Motor neuron (in vitro differentiated cells): ENCODE measurements around the gene ABHD12B. TPM values are rescaled to one million over a fixed set of nuclear protein-coding genes. Genes with fewer than 3 reads are reported as not detected.

Experiments
- ATAC-seq, 8 experiments: fragments of 200-7000 bp; cut with Tn5 transposase; replicated peaks in 6 of 8; 2 replicates each; pipeline ENCODE4 v1.8.0; 2021; ENCODE audit warnings: mild to moderate bottlenecking in 8 of 8, moderate library complexity in 8 of 8
- H3K27ac ChIP-seq, 2 donors: fragments of 250-450 bp; sonication (Bioruptor Pico); 2 replicates each; pipeline ENCODE4 v1.9.0; 2021; ENCODE audit warnings: antibody characterized with exemption in 2 of 2, mild to moderate bottlenecking in 2 of 2, moderate library complexity in 1 of 2
- H3K4me1 ChIP-seq, 2 donors: fragments of 250-450 bp; sonication (Bioruptor Pico); replicated peaks in 1 of 2; 2 replicates each; pipeline ENCODE4 v1.6.1; 2021; ENCODE audit warnings: antibody characterized with exemption in 2 of 2, mild to moderate bottlenecking in 2 of 2, moderate library complexity in 1 of 2
- H3K4me3 ChIP-seq, 5 donors: fragments of 250-450 bp; sonication (Bioruptor Pico); 2 replicates each; pipeline ENCODE4 v1.9.0; 2021; ENCODE audit warnings: antibody characterized with exemption in 5 of 5, mild to moderate bottlenecking in 5 of 5, moderate library complexity in 4 of 5
- WGBS, 10 experiments: fragments of 450-650 bp; shearing (Covaris generic); methylation state at CpG; one replicate each; pipeline ENCODE4 v1.0.0; 2022; 5-methylcytosine and 5-hydroxymethylcytosine counted together
- in situ Hi-C, 9 experiments: fragments of 400-800 bp; cut with MboI; loops; one replicate each; pipeline ENCODE4 v1.15.0; 2021; ENCODE audit warnings: low sequenced_read_pairs in 9 of 9, low pct_unique_long_range_greater_than_20kb in 2 of 9; ENCODE audit not compliant: unreplicated experiment in 9 of 9
- total RNA-seq, 8 experiments: library from RNA; unstranded; fragments of 300-600 nt; gene quantifications; 2 replicates each; pipeline versions ENCODE4 v1.2.3 to v1.2.4, GENCODE V29; 2022

Gene ABHD12B
- total RNA-seq, 8 experiments from 2014 or later: 0.36 to 3.6 (median 0.80) TPM; not detected in 2

DNA sequence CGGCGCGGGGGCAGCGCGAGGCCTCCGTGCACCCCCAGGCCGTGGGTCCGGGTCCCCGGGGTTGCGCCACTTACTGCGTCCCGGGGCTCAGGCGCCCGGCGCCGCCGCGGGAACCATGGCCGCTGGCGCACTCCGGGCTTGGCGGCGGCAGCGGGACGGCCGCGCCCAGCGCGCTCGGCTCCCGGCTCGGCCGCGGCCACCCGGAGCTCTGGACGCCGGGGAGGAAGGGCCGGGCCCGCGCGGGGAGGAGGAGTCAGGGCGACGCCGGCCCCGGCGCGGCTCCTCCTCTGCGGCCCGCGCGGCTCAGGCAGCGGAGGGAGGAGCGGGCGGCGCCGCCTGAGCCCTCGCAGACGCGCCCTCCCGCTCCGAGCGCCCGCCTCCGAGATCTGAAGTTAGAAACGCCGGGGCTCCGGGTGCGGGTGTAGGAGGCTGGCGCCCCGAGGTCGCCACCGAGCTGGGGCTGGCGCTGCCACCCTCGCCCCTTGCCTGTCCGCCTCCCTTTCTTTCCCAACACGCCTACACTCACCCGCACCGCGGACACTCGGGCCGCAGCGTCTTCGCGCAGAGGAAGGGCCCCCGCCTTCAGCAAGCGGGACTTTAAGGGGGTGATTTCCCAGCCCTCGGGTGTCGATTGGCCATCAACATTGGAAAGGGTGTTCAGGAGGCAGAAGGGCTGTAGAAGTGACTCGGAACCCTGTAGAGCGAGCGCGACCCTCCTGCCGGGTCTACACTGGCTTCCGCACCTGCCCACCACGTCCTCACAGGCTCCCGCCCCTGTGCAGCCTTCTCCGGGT is 40.7 kb upstream of the ABHD12B start, which contains the start of gene NIN:
Gene NIN (minus strand): TSS at position 231 of the 794 bp plus-strand sequence. CDS start 9,106 bp downstream, outside the sequence.
- 0% methylated on average over 2 to 9 of the region's 97 CpGs; no CpG with 5 or more reads in 6 of the 10 experiments for WGBS, 10 experiments
- in situ Hi-C loops: no loop called here
- peak within 1 kb of the TSS; percentile 94 to 96 for H3K27ac ChIP-seq
- H3K4me3 ChIP-seq: peak within 1 kb of the TSS; percentile 56 to 97 (median 96)
- H3K4me1 ChIP-seq: peaks cover 26 to 34% of the 10 kb centered on the region in 2 donors
- peak; percentile 71 to 94 (median 83) for ATAC-seq

- no peak for ATAC-seq
- Histone ChIP-seq H3K4me3 (peak overlapping the region; percentile 56 to 97 (median 96)), H3K4me1 (peaks cover 20 to 27% of the 10 kb centered on the region in 2 donors), H3K27ac (peak overlapping the region; percentile 94 to 96)
- in situ Hi-C loops: no loop called here
- WGBS, 10 experiments: 0 to 83% (median 20%) methylated on average over 1 to 9 of the region's 10 CpGs; no CpG with 5 or more reads in 3 of the 10 experiments
Measured at GRCh38 chr14:50831726-50832168, 40.1 kb upstream of the ABHD12B start.

DNA sequence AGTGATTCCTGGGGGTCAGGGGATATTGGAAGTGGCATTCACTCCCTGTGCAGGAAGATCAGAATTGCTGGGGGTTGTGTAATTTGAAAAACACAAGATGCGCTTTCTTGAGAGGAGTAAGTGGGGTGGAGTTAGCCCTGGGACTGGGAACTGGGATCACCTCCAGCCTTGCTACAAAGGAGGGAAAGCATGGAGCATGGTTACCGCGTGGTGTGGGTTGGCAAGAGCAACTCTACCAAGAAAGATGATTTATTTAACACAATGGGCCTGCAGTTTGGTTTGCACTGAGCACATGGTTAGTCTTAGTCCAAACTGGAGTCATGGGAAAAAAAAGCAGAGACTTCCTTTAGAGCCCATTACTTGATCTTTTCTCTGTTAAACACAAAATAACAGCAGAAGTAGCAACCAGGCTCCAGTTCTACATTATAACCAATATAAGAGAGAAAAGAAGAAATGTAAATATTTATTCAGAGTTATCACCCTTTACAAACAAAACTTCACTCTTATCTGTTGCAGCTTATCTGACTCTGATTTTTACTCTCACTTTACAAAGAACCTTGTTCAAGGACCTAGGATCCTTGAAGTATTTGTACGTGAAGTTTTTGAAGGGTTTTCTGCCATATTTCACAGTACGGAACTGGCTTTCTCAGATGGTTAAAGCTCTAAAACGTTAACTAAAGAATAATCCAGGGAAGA is 38.8 kb upstream of the ABHD12B start:
- no peak overlapping the region for H3K27ac ChIP-seq
- ATAC-seq: no peak
- WGBS, 10 experiments: 72 to 96% (median 83%) methylated on average over 3 to 6 of the region's 6 CpGs
- in situ Hi-C loops: no loop called here
- H3K4me1 ChIP-seq: peaks cover 11 to 16% of the 10 kb centered on the region in 2 donors
- no peak overlapping the region for H3K4me3 ChIP-seq

DNA sequence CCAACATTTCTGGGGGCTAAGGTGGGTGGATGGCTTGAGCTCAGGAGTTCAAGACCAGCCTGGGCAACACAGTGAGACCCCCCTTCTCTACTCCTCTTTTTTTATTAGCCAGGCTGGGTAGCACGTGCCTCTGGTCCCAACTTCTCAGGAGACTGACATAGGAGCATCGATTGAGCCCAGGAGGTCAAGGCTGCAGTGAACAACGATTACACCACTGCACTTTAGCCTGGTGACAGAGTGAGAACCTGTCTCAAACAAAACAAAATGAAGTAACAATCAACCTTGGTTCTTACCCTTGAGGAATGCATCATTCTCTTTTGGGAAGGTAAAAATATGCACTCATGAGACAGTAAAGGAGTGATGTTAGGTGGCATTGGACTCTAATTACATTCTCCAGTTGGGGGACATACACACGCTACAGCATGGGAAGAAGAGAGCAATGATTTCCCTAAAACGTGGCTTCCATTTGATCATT is 37.0 kb upstream of the ABHD12B start:
- WGBS, 10 experiments: 0 to 100% (median 79%) methylated on average over 1 to 5 of the region's 5 CpGs; no CpG with 5 or more reads in 2 of the 10 experiments
- Histone ChIP-seq H3K27ac (no peak overlapping the region), H3K4me1 (peaks cover 11 to 13% of the 10 kb centered on the region in 2 donors), H3K4me3 (no peak overlapping the region)
- in situ Hi-C loops: no loop called here
- no peak for ATAC-seq

- peaks cover 11 to 13% of the 10 kb centered on the region in 2 donors for H3K4me1 ChIP-seq
- H3K27ac ChIP-seq: no peak overlapping the region
- no peak overlapping the region for H3K4me3 ChIP-seq
- in situ Hi-C loops: no loop called here
- no peak for ATAC-seq
- 20 to 86% (median 40%) methylated on average over 1 of the region's 2 CpGs; no CpG with 5 or more reads in 7 of the 10 experiments for WGBS, 10 experiments
Measured at GRCh38 chr14:50835280-50835679, 36.6 kb upstream of the ABHD12B start.

DNA sequence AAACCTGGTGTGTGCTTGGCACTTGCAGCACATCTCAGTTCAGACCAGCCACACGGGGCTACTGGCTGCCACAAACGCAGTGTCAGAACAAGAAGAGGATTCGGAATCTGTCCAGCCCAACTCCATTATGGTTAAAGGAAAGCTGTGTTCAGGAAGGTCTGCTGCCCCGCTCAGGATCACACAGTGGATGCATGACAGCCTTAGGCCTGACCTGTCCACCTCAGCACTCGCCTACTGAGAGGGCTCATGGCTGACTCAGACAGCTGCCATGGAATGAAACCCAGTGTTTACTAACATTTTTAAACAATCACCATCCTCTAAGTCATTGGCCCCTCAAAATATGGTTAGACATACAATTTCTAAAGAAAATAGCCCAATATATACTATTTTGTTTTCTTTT is 35.3 kb upstream of the ABHD12B start:
- peak in 2 of 8 experiments; percentile 62 to 67 for ATAC-seq
- Histone ChIP-seq H3K4me3 (no peak overlapping the region), H3K27ac (no peak overlapping the region), H3K4me1 (peaks cover 11 to 13% of the 10 kb centered on the region in 2 donors)
- 55 to 92% (median 80%) methylated on average over 1 to 5 of the region's 5 CpGs for WGBS, 10 experiments
- in situ Hi-C loops: no loop called here

DNA sequence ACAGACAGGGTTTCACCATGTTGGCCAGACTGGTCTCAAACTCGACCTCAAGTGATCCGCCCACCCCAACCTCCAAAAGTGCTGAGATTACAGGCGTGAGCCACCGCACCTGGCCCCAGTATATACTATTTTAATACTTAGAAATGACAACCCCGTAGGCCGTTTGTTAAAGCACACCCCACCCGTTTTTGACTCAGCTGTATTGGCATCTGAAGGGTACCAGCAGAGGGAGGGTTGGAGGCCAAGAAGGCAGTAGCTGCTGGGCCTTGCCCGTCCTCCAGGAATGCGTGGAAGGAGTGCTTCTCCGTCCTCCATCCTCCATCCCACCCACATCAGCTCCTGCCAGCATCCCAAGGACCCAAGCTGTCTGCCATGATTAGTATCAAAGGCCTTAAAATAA is 34.6 kb upstream of the ABHD12B start:
- Histone ChIP-seq H3K27ac (no peak overlapping the region), H3K4me1 (peaks cover 5 to 8% of the 10 kb centered on the region in 2 donors), H3K4me3 (no peak overlapping the region)
- no peak for ATAC-seq
- in situ Hi-C loops: no loop called here
- 60 to 100% (median 94%) methylated on average over 1 to 7 of the region's 10 CpGs; no CpG with 5 or more reads in 2 of the 10 experiments for WGBS, 10 experiments

DNA sequence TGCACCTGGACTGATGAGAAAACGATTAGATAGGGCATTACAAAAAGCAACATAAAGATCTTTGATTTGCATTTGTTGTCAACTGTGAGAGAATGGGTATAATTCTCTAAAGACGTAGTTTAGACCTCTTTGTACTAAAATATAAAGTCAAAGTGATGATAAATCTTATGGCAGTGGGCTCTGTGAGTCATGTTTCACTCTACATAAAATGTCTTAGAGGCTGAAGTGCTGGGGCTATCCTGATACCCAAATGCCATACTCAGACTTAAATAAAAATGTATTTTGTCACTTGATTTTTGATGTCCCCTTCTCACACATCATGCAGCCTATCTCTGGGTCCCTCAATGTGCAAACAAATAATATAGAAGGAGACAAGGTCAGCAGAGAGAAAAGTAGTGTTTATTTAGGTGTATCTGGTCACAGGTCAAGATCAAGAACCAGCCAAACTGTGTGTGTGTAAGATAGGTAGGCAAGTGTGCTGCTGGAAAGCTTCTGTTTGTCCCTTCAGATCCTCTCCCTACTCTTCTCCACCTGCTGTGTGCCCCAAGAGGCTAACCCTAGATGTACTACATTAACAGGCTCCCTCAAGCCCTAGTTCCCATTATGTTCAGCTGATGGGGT is 33.9 kb upstream of the ABHD12B start:
- peaks cover 0 to under 1% of the 10 kb centered on the region in 2 donors for H3K4me1 ChIP-seq
- H3K4me3 ChIP-seq: no peak overlapping the region
- no peak for ATAC-seq
- no peak overlapping the region for H3K27ac ChIP-seq
- in situ Hi-C loops: no loop called here
- 39 to 100% (median 61%) methylated on average over 1 to 2 of the region's 2 CpGs; no CpG with 5 or more reads in 1 of the 10 experiments for WGBS, 10 experiments

DNA sequence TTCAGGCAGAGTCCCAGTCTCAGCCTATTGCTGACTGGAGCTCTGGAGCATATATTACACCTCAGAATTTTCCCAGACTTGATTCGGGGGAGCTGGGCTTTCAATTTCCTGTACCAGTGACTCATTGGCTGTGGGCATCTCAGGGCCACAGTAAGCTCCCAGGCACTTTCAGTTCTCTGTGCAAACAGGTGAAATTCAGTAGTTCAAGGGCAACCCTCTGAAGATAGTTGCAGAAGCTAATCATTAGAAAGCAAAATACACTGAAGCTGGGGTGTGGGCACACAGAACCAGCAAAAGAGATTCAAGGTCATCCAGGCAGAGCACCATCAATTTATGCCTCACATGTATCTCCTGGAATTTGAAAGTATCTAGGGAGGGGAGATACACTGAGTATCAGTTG is 32.8 kb upstream of the ABHD12B start:
- Histone ChIP-seq H3K4me3 (no peak overlapping the region), H3K4me1 (no peaks in the 10 kb centered on the region), H3K27ac (no peak overlapping the region)
- in situ Hi-C loops: no loop called here
- no peak for ATAC-seq
- WGBS, 10 experiments: 14 to 86% (median 52%) methylated on average over 1 of the region's 1 CpG; no CpG with 5 or more reads in 6 of the 10 experiments

GRCh38 chr14:50839691-50840090 is 32.2 kb upstream of the ABHD12B start:
- ATAC-seq: no peak
- 30 to 100% (median 87%) methylated on average over 2 to 5 of the region's 5 CpGs; no CpG with 5 or more reads in 1 of the 10 experiments for WGBS, 10 experiments
- Histone ChIP-seq H3K27ac (no peak overlapping the region), H3K4me3 (no peak overlapping the region), H3K4me1 (no peaks in the 10 kb centered on the region)
- in situ Hi-C loops: no loop called here

DNA sequence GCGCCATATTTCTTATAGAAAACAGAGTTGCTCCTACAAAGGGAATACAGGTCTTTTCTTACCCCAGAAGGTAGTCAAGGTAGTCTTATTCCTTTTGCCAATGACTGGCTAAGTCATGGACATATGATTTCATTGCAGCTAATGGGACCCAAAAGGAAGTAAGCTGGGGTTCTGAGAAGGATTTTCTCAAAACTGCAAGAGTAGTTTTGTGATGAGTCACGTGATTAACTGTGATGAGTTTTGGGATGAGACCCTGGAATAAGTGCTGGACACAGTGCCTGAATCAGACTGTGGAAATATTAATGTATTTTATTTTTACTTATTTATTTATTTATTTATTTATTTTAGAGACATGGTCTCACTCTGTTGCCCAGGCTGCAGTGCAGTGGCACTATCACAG is 27.5 kb upstream of the ABHD12B start:
- WGBS, 10 experiments: 59 to 100% (median 83%) methylated on average over 1 to 2 of the region's 2 CpGs; no CpG with 5 or more reads in 1 of the 10 experiments
- Histone ChIP-seq H3K27ac (no peak overlapping the region), H3K4me3 (no peak overlapping the region), H3K4me1 (no peaks in the 10 kb centered on the region)
- no peak for ATAC-seq
- in situ Hi-C loops: no loop called here

DNA sequence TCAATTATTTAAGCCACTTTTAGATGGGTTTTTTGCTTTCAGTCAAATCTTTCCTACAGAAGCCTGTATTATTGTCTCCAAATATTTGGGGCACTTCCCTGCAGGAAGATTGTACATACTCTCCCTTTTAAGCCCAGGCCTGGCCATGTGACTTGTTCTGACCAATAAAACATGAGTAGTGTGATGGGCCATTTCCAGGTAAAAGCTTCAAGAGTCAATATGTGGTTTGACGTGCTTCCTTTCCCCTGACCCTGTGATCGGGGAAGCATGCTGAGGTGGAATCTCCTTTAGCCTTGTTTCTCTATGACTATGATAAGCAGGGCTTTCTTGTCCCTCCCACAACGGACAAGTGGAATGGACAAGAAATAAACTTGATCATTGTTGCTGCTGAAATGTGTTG is 26.7 kb upstream of the ABHD12B start:
- Histone ChIP-seq H3K27ac (no peak overlapping the region), H3K4me1 (no peaks in the 10 kb centered on the region), H3K4me3 (no peak overlapping the region)
- WGBS, 10 experiments: 86 to 100% (median 90%) methylated on average over 1 to 3 of the region's 3 CpGs; no CpG with 5 or more reads in 2 of the 10 experiments
- in situ Hi-C loops: no loop called here
- ATAC-seq: no peak
